Activated naive CD4-positive, alpha-beta T cell treated with anti-CD3 and anti-CD28 coated beads, Interleukin-2, amount 10 ng/mL, durations not matched to agents 7 days and 5 days (primary cell): ENCODE results near the gene RNF224.

Experiments
- CTCF ChIA-PET: fragments of 350-600 bp; sonication (Branson Sonifier 250); formaldehyde crosslinking; loops from one replicate; lab custom pipeline; 2021; ENCODE audit warnings: antibody characterized with exemption; lab: Charles Lee
- DNase-seq: peaks from one replicate; pipeline ENCODE4 v3.0.0-alpha.2; 2020
- H3K27ac Mint-ChIP-seq: one replicate; pipeline ENCODE4 v1.8.0; 2021; ENCODE audit warnings: mild to moderate bottlenecking, moderate library complexity, mixed read lengths
- H3K27me3 Mint-ChIP-seq: one replicate; pipeline ENCODE4 v1.8.0; 2021; ENCODE audit warnings: mild to moderate bottlenecking, mixed read lengths
- H3K36me3 Mint-ChIP-seq: one replicate; pipeline ENCODE4 v1.8.0; 2021; ENCODE audit warnings: mixed read lengths
- H3K4me1 Mint-ChIP-seq: one replicate; pipeline ENCODE4 v1.8.0; 2021; ENCODE audit warnings: mixed read lengths
- H3K4me3 Mint-ChIP-seq: one replicate; pipeline ENCODE4 v1.8.0; 2021; ENCODE audit warnings: mild to moderate bottlenecking, moderate library complexity, mixed read lengths
- H3K9me3 Mint-ChIP-seq: one replicate; pipeline ENCODE4 v1.8.0; 2021; ENCODE audit warnings: mixed read lengths

Gene RNF224

GRCh38 chr9:137230705-137231371, 3.5 kb downstream of the RNF224 start, which contains the start of gene SLC34A3:
TSS of gene SLC34A3 (plus strand) at chr9:137230901. CDS start at chr9:137231703, 802 bp downstream.
- CTCF ChIA-PET = interaction anchor here (0.6 kb wide), 1 partner anchor 40 kb away, joined by 3 read pairs; no protein-coding TSS in a partner anchor

GRCh38 chr9:137231372-137232039, 4.2 kb downstream of the RNF224 start:
- Mint-ChIP-seq H3K27me3 (peaks cover 38% of the 10 kb centered on the region), H3K36me3 (no peaks in the 10 kb centered on the region), H3K9me3 (no peaks in the 10 kb centered on the region), H3K27ac (no peak overlapping the region), H3K4me1 (peaks cover 5% of the 10 kb centered on the region), H3K4me3 (no peak overlapping the region)
- DNase-seq = no peak
- CTCF ChIA-PET = no interaction called here

More at GRCh38 chr9:137230705-137231371, 3.5 kb downstream of the RNF224 start, which contains the start of gene SLC34A3:
- DNase-seq = no peak
- H3K4me1 Mint-ChIP-seq = peaks cover 8% of the 10 kb centered on the region
- H3K36me3 Mint-ChIP-seq = no peaks in the 10 kb centered on the region
- H3K4me3 Mint-ChIP-seq = no peak within 1 kb of the TSS
- H3K27me3 Mint-ChIP-seq = peaks cover 38% of the 10 kb centered on the region
- H3K9me3 Mint-ChIP-seq = no peaks in the 10 kb centered on the region
- no peak within 1 kb of the TSS for H3K27ac Mint-ChIP-seq

GRCh38 chr9:137232101-137232500, 4.8 kb downstream of the RNF224 start:
- Mint-ChIP-seq H3K4me3 (no peak overlapping the region), H3K36me3 (no peaks in the 10 kb centered on the region), H3K27me3 (peaks cover 38% of the 10 kb centered on the region), H3K4me1 (peaks cover 6% of the 10 kb centered on the region), H3K27ac (no peak overlapping the region), H3K9me3 (no peaks in the 10 kb centered on the region)
- no peak for DNase-seq
- CTCF ChIA-PET = no interaction called here

GRCh38 chr9:137232510-137232909, 5.2 kb downstream of the RNF224 start:
- CTCF ChIA-PET = no interaction called here
- Mint-ChIP-seq H3K4me1 (peaks cover 6% of the 10 kb centered on the region), H3K27ac (no peak overlapping the region), H3K36me3 (no peaks in the 10 kb centered on the region), H3K27me3 (peaks cover 36% of the 10 kb centered on the region), H3K4me3 (no peak overlapping the region), H3K9me3 (no peaks in the 10 kb centered on the region)
- no peak for DNase-seq

GRCh38 chr9:137233143-137233980, 6.1 kb downstream of the RNF224 start:
- H3K4me1 Mint-ChIP-seq = peaks cover 7% of the 10 kb centered on the region
- peaks cover 33% of the 10 kb centered on the region for H3K27me3 Mint-ChIP-seq
- H3K27ac Mint-ChIP-seq = no peak overlapping the region
- H3K4me3 Mint-ChIP-seq = no peak overlapping the region
- CTCF ChIA-PET = no interaction called here
- H3K9me3 Mint-ChIP-seq = no peaks in the 10 kb centered on the region
- H3K36me3 Mint-ChIP-seq = no peaks in the 10 kb centered on the region
- no peak for DNase-seq

GRCh38 chr9:137234055-137234697, 6.9 kb downstream of the RNF224 start:
- H3K4me1 Mint-ChIP-seq = peaks cover 13% of the 10 kb centered on the region
- CTCF ChIA-PET = no interaction called here
- H3K27me3 Mint-ChIP-seq = peaks cover 26% of the 10 kb centered on the region
- H3K4me3 Mint-ChIP-seq = no peak overlapping the region
- no peaks in the 10 kb centered on the region for H3K9me3 Mint-ChIP-seq
- no peak overlapping the region for H3K27ac Mint-ChIP-seq
- no peak for DNase-seq
- H3K36me3 Mint-ChIP-seq = no peaks in the 10 kb centered on the region

- no peaks in the 10 kb centered on the region for H3K9me3 Mint-ChIP-seq
- H3K27me3 Mint-ChIP-seq = peaks cover 22% of the 10 kb centered on the region
- H3K36me3 Mint-ChIP-seq = no peaks in the 10 kb centered on the region
- CTCF ChIA-PET = interaction anchor here (0.8 kb wide), 1 partner anchor 15 kb away, joined by 4 read pairs; no protein-coding TSS in a partner anchor
- H3K27ac Mint-ChIP-seq = no peak overlapping the region
- DNase-seq = no peak
- H3K4me3 Mint-ChIP-seq = no peak overlapping the region
- H3K4me1 Mint-ChIP-seq = peaks cover 19% of the 10 kb centered on the region
These were observed 7.6 kb downstream of the RNF224 start for GRCh38 chr9:137234758-137235423.

- H3K27ac Mint-ChIP-seq = no peak overlapping the region
These were observed 8.3 kb downstream of the RNF224 start for GRCh38 chr9:137235424-137236237.

GRCh38 chr9:137236238-137236935, 9.1 kb downstream of the RNF224 start:
- CTCF ChIA-PET = interaction anchor here (0.6 to 2.5 kb wide), 29 partner anchors 11 to 189 kb away, joined by 3 to 45 read pairs (median 4); partner anchors contain the start of genes CYSRT1, DPP7, NELFB and RNF224
- DNase-seq = peak; percentile 95
- Mint-ChIP-seq H3K27ac (no peak overlapping the region), H3K4me1 (peaks cover 22% of the 10 kb centered on the region), H3K4me3 (no peak overlapping the region), H3K27me3 (peaks cover 21% of the 10 kb centered on the region), H3K36me3 (peaks cover 3% of the 10 kb centered on the region), H3K9me3 (no peaks in the 10 kb centered on the region)

More at GRCh38 chr9:137235424-137236237, 8.3 kb downstream of the RNF224 start:
- Mint-ChIP-seq H3K36me3 (no peaks in the 10 kb centered on the region), H3K4me1 (peaks cover 19% of the 10 kb centered on the region), H3K27me3 (peaks cover 18% of the 10 kb centered on the region), H3K9me3 (no peaks in the 10 kb centered on the region), H3K4me3 (no peak overlapping the region)
- no peak for DNase-seq
- CTCF ChIA-PET = interaction anchor here (0.8 to 2.5 kb wide), 13 partner anchors 10 to 188 kb away, joined by 3 to 45 read pairs (median 6); partner anchors contain the start of genes CYSRT1, DPP7, RNF224 and SAPCD2

GRCh38 chr9:137236936-137237421, 9.7 kb downstream of the RNF224 start:
- peaks cover 22% of the 10 kb centered on the region for H3K4me1 Mint-ChIP-seq
- H3K4me3 Mint-ChIP-seq = no peak overlapping the region
- H3K9me3 Mint-ChIP-seq = no peaks in the 10 kb centered on the region
- peaks cover 4% of the 10 kb centered on the region for H3K36me3 Mint-ChIP-seq
- CTCF ChIA-PET = interaction anchor here (0.6 to 2.5 kb wide), 30 partner anchors 10 to 190 kb away, joined by 3 to 45 read pairs (median 4); partner anchors contain the start of genes CYSRT1, DPP7, NELFB and RNF224
- H3K27me3 Mint-ChIP-seq = peaks cover 18% of the 10 kb centered on the region
- H3K27ac Mint-ChIP-seq = no peak overlapping the region
- no peak for DNase-seq

- peaks cover 14% of the 10 kb centered on the region for H3K27me3 Mint-ChIP-seq
- CTCF ChIA-PET = interaction anchor here (0.8 to 2.5 kb wide), 8 partner anchors 9 to 174 kb away, joined by 3 to 45 read pairs (median 6); partner anchors contain the start of genes CYSRT1, NELFB and RNF224
- H3K4me1 Mint-ChIP-seq = peaks cover 32% of the 10 kb centered on the region
- DNase-seq = no peak
- no peaks in the 10 kb centered on the region for H3K9me3 Mint-ChIP-seq
- peak overlapping the region; percentile 71 for H3K27ac Mint-ChIP-seq
- H3K36me3 Mint-ChIP-seq = peaks cover 15% of the 10 kb centered on the region
- no peak overlapping the region for H3K4me3 Mint-ChIP-seq
These were observed 10.7 kb downstream of the RNF224 start for GRCh38 chr9:137237759-137238726.
